Vagina (tissue), 2 donors: Measurements from ENCODE around the gene SERP2. TPM values are rescaled to one million over a fixed set of nuclear protein-coding genes. Genes with fewer than 3 reads are reported as not detected.
"Not testable (repeated sequence)": the region's sequence is repeated elsewhere in the genome, so short reads cannot be mapped to it uniquely, and the experiment has no call there.

Source experiments
- DNase-seq, 2 donors: peaks; one replicate each; pipeline ENCODE4 v3.0.0-alpha.2; 2017; ENCODE audit errors: extremely low spot score in 2 of 2
- H3K27ac ChIP-seq: fragments of 200-600 bp; sonication (generic); one replicate; pipeline ENCODE4 v1.5.1; 2019
- H3K27me3 ChIP-seq: fragments of 200-600 bp; sonication (generic); one replicate; pipeline ENCODE4 v1.5.1; 2019
- H3K36me3 ChIP-seq, 2 donors: fragments of 200-600 bp; sonication (generic); one replicate each; pipeline ENCODE4 v1.5.1; 2017 to 2019
- H3K4me1 ChIP-seq: fragments of 200-600 bp; sonication (generic); one replicate; pipeline ENCODE4 v1.5.1; 2019
- H3K4me3 ChIP-seq, 2 donors: fragments of 200-600 bp; sonication (generic); 1 replicate in 1 of 2; 2 replicates in 1 of 2; pipeline ENCODE4 v1.5.1; 2016 to 2019
- H3K9me3 ChIP-seq: fragments of 200-600 bp; sonication (generic); one replicate; pipeline ENCODE4 v1.5.1; 2019
- POLR2A ChIP-seq, 2 donors: fragments of 450-650 bp; IDR thresholded peaks; one replicate each; pipeline ENCODE4 v1.6.1; 2017; ENCODE audit warnings: antibody characterized with exemption in 2 of 2, mild to moderate bottlenecking in 2 of 2, moderate library complexity in 2 of 2
- POLR2AphosphoS5 ChIP-seq, 2 donors: sonication (generic); formaldehyde crosslinking; IDR thresholded peaks; one replicate each; pipeline ENCODE4 v1.9.0; 2017; ENCODE audit warnings: antibody characterized with exemption in 2 of 2, mild to moderate bottlenecking in 2 of 2, low read depth in 1 of 2; ENCODE audit not compliant: insufficient read depth in 1 of 2
- intact Hi-C: fragments of 100-400 bp; cut with DNase I; formaldehyde crosslinking; loops from one replicate; pipeline ENCODE4 v1.15.1; 2023
- total RNA-seq: library from RNA; depleted of rRNA; stranded (reverse); fragments of >200 nt; gene quantifications from one replicate; pipeline ENCODE4 v1.2.3, GENCODE V29; 2016
- TF ChIP-seq, protein P1 (sequence below), 3 experiments: fragments of 450-650 bp in 2 of 3; fragments of 200-600 bp in 1 of 3; sonication (generic) in 1 of 3; IDR thresholded peaks; one replicate each; pipeline ENCODE4 v1.5.1; 2017 to 2019; ENCODE audit warnings: antibody characterized with exemption in 3 of 3, mild to moderate bottlenecking in 2 of 3, moderate library complexity in 2 of 3

Gene SERP2
- total RNA-seq: 13.8 TPM

DNA sequence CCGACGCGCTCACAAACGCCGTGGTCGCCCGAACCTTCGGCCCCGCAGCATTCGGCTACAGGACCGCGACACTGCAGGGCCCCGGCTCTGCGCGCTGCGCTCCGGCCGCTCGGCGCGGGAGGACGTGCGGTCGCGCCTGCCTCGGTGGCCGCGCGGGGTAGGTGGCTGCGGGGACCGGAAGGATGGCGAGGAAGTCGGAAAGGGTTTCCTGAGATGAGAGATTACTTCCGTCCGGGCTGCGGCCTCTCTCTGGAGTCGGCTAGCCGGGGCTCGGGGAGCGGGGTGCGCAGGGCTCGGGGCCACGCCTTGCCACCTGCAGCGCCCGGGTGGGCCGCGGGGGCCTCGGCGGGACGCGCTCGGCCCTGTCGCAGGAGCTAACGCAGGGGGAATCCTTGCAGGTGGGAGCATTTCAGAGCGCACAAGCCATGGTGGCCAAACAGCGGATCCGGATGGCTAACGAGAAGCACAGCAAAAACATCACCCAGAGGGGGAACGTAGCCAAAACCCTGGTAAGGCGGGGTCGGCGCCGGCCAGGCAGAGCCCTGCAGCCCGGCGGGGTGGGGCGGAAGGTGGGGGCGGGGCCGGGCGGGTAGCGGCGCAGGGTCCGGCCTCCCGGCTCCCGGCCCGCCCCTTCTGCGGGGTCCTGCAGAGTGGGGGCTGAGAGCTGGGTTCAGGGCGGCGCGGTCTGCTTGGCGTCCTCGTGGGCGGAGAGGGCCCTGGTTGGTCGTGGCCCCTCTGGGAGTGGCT is at the start of gene SERP2:
TSS of gene SERP2 (plus strand) at position 224 of the 747 bp plus-strand sequence. CDS start at position 426, 202 bp downstream.
- H3K27me3 ChIP-seq: no peaks in the 10 kb centered on the region
- H3K4me1 ChIP-seq: peaks cover 12% of the 10 kb centered on the region
- peak within 1 kb of the TSS; percentile 74 for H3K27ac ChIP-seq
- intact Hi-C loops: no loop called here
- DNase-seq: no peak
- no peaks in the 10 kb centered on the region for H3K9me3 ChIP-seq
- peak within 1 kb of the TSS; percentile 59 to 65 for H3K4me3 ChIP-seq
- no peaks in the 10 kb centered on the region for H3K36me3 ChIP-seq
- TF ChIP-seq POLR2AphosphoS5 (IDR thresholded peaks at IDR 0.05; ENCODE audit: insufficient read depth in 1 of 2, low read depth in 1 of 2) (no peak), POLR2A (IDR thresholded peaks at IDR 0.05) (no peak)
- TF ChIP-seq, protein P1, sequence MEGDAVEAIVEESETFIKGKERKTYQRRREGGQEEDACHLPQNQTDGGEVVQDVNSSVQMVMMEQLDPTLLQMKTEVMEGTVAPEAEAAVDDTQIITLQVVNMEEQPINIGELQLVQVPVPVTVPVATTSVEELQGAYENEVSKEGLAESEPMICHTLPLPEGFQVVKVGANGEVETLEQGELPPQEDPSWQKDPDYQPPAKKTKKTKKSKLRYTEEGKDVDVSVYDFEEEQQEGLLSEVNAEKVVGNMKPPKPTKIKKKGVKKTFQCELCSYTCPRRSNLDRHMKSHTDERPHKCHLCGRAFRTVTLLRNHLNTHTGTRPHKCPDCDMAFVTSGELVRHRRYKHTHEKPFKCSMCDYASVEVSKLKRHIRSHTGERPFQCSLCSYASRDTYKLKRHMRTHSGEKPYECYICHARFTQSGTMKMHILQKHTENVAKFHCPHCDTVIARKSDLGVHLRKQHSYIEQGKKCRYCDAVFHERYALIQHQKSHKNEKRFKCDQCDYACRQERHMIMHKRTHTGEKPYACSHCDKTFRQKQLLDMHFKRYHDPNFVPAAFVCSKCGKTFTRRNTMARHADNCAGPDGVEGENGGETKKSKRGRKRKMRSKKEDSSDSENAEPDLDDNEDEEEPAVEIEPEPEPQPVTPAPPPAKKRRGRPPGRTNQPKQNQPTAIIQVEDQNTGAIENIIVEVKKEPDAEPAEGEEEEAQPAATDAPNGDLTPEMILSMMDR (IDR thresholded peaks at IDR 0.05): no peak

GRCh38 chr13:44326961-44327360 is 46.7 kb upstream of the SERP2 start:
- Histone ChIP-seq H3K27me3 (no peaks in the 10 kb centered on the region), H3K4me1 (peaks cover 7% of the 10 kb centered on the region), H3K27ac (no peak overlapping the region), H3K4me3 (no peak overlapping the region), H3K9me3 (no peaks in the 10 kb centered on the region), H3K36me3 (no peaks in the 10 kb centered on the region)
- peak; percentile 42 to 92 for DNase-seq
- TF ChIP-seq POLR2A (IDR thresholded peaks at IDR 0.05): no peak
- intact Hi-C loops: no loop called here

DNA sequence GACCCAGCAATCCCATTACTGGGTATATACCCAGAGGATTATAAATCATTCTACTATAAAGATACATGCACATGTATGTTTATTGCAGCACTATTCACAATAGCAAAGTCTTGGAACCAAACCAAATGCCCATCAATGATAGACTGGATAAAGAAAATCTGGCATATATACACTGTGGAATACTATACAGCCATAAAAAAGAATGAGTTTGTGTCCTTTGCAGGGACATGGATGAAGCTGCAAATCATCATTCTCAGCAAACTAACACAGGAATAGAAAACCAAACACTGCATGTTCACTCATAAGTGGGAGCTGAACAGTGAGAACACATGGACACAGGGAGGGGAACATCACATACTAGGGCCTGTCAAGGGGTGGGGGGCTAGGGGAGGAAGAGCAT is 44.6 kb upstream of the SERP2 start:
- DNase-seq, H3K9me3 ChIP-seq, H3K27ac ChIP-seq, intact Hi-C loops, H3K4me3 ChIP-seq, H3K36me3 ChIP-seq, H3K27me3 ChIP-seq: not testable (repeated sequence)
- peaks cover 19% of the 10 kb centered on the region for H3K4me1 ChIP-seq

DNA sequence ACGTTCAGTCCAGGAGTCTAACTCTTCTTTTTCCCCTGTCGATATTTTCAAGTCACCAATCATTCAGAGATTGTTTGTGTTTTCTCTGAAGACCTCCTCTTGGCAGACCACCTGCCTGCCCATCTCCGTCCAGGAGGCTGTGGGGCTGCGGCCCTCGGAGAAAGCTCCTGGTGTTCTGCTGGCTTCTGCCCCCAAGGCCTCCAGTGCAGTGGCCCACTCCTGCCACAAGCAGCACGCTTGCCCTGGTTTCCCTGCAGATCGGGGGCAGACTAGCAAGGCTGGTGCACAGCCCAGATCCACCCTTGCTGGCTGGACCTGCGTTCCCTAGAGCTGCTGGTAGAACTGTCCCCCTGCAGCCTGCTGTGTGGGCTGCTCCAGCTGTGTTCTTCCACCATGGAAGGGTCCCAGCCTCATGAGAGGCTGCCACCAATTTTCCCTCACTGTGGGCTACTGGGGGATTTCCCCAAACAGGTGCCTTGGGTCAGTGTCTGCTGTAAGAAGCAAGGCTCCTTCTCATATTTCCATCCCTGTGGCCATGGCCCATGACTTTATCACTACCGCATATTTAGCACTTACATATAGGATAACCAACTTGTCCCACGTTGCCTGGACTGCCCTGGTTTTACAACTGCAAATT is 43.6 kb upstream of the SERP2 start:
- TF ChIP-seq POLR2AphosphoS5 (IDR thresholded peaks at IDR 0.05; ENCODE audit: insufficient read depth in 1 of 2, low read depth in 1 of 2): no peak
- TF ChIP-seq, protein P1 (IDR thresholded peaks at IDR 0.05): no peak
- no peak for TF ChIP-seq POLR2A (IDR thresholded peaks at IDR 0.05)
- no peak overlapping the region for H3K4me3 ChIP-seq
- DNase-seq: peak in 1 of 2 donors; percentile 49
- peaks cover 19% of the 10 kb centered on the region for H3K4me1 ChIP-seq
- no peak overlapping the region for H3K27ac ChIP-seq
- no peaks in the 10 kb centered on the region for H3K9me3 ChIP-seq
- H3K27me3 ChIP-seq: no peaks in the 10 kb centered on the region
- intact Hi-C loops: no loop called here
- no peaks in the 10 kb centered on the region for H3K36me3 ChIP-seq

GRCh38 chr13:44331446-44331845 is 42.2 kb upstream of the SERP2 start:
- no peak for TF ChIP-seq POLR2A (IDR thresholded peaks at IDR 0.05)
- TF ChIP-seq, protein P1 (IDR thresholded peaks at IDR 0.05): no peak
- Histone ChIP-seq H3K4me1 (peaks cover 19% of the 10 kb centered on the region), H3K4me3 (no peak overlapping the region), H3K36me3 (no peaks in the 10 kb centered on the region), H3K9me3 (no peaks in the 10 kb centered on the region), H3K27ac (peak overlapping the region; percentile 34), H3K27me3 (no peaks in the 10 kb centered on the region)
- no peak for DNase-seq
- intact Hi-C loops: no loop called here
